GM21529 (cell line): ENCODE data around the gene ITGB5.

Experiments used
- ATAC-seq: cut with Tn5 transposase; IDR thresholded peaks from one replicate; pipeline ENCODE4 v1.9.1; 2021; ENCODE audit not compliant: unreplicated experiment

Gene ITGB5

GRCh38 chr3:124867511-124867910 lies 19.7 kb downstream of the ITGB5 start:
- ATAC-seq = no peak

- no peak for ATAC-seq
Measured at GRCh38 chr3:124862006-124862405, 25.2 kb downstream of the ITGB5 start.

GRCh38 chr3:124861041-124861440 lies 26.1 kb downstream of the ITGB5 start:
- no peak for ATAC-seq

- no peak for ATAC-seq
Measured at GRCh38 chr3:124860599-124860998, 26.6 kb downstream of the ITGB5 start.

- ATAC-seq = no peak
Measured at GRCh38 chr3:124859025-124859424, 28.1 kb downstream of the ITGB5 start.

GRCh38 chr3:124858275-124858674 lies 28.9 kb downstream of the ITGB5 start:
- no peak for ATAC-seq

GRCh38 chr3:124856677-124857076 lies 30.5 kb downstream of the ITGB5 start:
- no peak for ATAC-seq

GRCh38 chr3:124854009-124854408 lies 33.2 kb downstream of the ITGB5 start:
- ATAC-seq = no peak

GRCh38 chr3:124853446-124853845 lies 33.7 kb downstream of the ITGB5 start:
- ATAC-seq = no peak

GRCh38 chr3:124851905-124852304 lies 35.3 kb downstream of the ITGB5 start:
- ATAC-seq = no peak

GRCh38 chr3:124851136-124851535 lies 36.0 kb downstream of the ITGB5 start:
- no peak for ATAC-seq

- ATAC-seq = no peak
Measured at GRCh38 chr3:124850633-124851032, 36.5 kb downstream of the ITGB5 start.

- no peak for ATAC-seq
Measured at GRCh38 chr3:124850212-124850611, 37.0 kb downstream of the ITGB5 start.

GRCh38 chr3:124848300-124848699 lies 38.9 kb downstream of the ITGB5 start:
- no peak for ATAC-seq

- no peak for ATAC-seq
Measured at GRCh38 chr3:124847863-124848262, 39.3 kb downstream of the ITGB5 start.

- ATAC-seq = no peak
Measured at GRCh38 chr3:124847051-124847450, 40.1 kb downstream of the ITGB5 start.

- ATAC-seq = no peak
Measured at GRCh38 chr3:124846189-124846588, 41.0 kb downstream of the ITGB5 start.

- ATAC-seq = no peak
Measured at GRCh38 chr3:124845406-124845805, 41.8 kb downstream of the ITGB5 start.

- ATAC-seq = no peak
Measured at GRCh38 chr3:124843506-124844177, 43.5 kb downstream of the ITGB5 start.

GRCh38 chr3:124843047-124843446 lies 44.1 kb downstream of the ITGB5 start:
- no peak for ATAC-seq

- no peak for ATAC-seq
Measured at GRCh38 chr3:124841517-124841916, 45.6 kb downstream of the ITGB5 start.

GRCh38 chr3:124840331-124840730 lies 46.8 kb downstream of the ITGB5 start:
- ATAC-seq = no peak

- ATAC-seq = no peak
Measured at GRCh38 chr3:124839896-124840295, 47.3 kb downstream of the ITGB5 start.
